KOPT-K1 (cell line): ENCODE results near the gene NEO1.

Experiments
- H3K27ac ChIP-seq: fragments of 200-600 bp; sonication (generic); 2 replicates; pipeline ENCODE4 v1.5.1; 2016; ENCODE audit warnings: antibody characterized with exemption, mild to moderate bottlenecking, low read depth, low read length; ENCODE audit not compliant: poor library complexity, severe bottlenecking
- H3K36me3 ChIP-seq: fragments of 200-600 bp; sonication (generic); 2 replicates; pipeline ENCODE4 v1.5.1; 2017; ENCODE audit warnings: antibody characterized with exemption, mild to moderate bottlenecking, low read length, moderate library complexity; ENCODE audit not compliant: insufficient read depth
- H3K9me3 ChIP-seq: fragments of 200-600 bp; sonication (generic); 2 replicates; pipeline ENCODE4 v1.5.1; 2017; ENCODE audit warnings: antibody characterized with exemption, low read length, mild to moderate bottlenecking; ENCODE audit not compliant: insufficient read depth, poor library complexity, severe bottlenecking

NEO1 gene

DNA sequence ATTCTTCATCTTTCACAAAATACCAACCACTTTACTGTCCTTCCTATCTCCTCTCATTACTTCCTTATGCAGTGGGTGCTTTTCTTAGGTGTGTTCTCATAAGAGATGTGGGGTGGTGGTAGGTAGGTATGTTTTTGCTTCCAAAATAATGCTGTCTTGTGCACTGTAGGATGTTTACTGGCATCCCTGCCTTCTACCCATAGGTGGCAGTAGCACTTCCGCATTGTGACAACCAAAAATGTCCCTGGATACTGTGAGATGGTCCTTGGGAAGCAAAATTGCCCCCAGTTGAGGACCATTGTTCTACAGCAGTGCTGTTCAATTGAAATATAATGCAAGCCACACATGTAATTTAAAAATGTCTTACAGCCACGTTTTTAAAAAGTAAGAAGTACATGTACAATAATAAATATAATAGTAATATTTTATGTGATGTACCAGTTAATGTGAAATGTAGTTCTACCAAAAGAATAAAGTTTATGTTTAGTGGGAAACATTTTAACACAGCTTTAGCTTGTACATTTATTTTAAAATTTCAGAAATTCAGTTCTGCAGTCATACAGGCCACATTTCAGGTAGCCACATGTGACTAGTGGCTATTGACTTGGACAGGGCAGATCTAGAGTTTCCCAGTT is 75.2 kb downstream of the NEO1 start:
- H3K9me3 ChIP-seq: no peaks in the 10 kb centered on the region
- no peak overlapping the region for H3K27ac ChIP-seq
- H3K36me3 ChIP-seq: no peaks in the 10 kb centered on the region

DNA sequence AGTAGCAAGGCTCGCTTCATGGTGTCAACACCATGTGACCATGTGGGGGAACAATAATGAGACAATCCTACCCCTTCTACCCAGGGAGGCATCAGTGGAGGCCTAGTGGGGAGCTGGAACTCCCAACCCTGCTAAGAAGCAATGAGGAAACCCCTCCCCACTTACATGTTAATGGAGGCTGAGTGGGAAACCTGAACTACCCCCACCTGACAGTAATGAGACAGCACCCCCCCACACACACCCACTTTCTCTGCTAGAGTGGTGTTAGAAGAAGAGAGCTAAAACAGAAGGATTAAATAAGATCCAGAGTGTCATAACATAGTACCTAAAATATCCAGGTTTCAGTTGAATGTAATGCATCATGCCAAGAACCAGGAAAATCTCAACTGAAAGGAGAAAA is 78.6 kb downstream of the NEO1 start:
- H3K36me3 ChIP-seq: no peaks in the 10 kb centered on the region
- no peaks in the 10 kb centered on the region for H3K9me3 ChIP-seq
- H3K27ac ChIP-seq: no peak overlapping the region

DNA sequence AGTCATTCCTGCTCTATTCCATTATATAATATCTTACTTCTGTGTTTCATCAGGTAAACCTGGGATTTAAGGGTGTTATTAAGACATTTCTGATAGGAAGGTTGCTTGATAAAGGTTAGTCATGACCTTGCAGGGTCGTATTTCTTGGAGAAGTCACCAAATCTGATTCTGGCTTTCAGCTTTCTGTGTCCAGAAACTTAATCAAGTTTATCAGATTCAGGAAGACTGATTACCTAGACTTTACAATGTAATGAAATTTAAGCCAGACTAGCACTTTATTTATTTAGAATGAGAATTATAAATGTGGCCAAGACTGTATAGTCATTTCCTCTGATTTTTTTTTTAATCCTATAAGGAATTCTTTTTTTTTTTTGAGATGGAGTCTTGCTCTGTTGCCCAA is 81.9 kb downstream of the NEO1 start:
- H3K36me3 ChIP-seq: no peaks in the 10 kb centered on the region
- H3K9me3 ChIP-seq: no peaks in the 10 kb centered on the region
- no peak overlapping the region for H3K27ac ChIP-seq

DNA sequence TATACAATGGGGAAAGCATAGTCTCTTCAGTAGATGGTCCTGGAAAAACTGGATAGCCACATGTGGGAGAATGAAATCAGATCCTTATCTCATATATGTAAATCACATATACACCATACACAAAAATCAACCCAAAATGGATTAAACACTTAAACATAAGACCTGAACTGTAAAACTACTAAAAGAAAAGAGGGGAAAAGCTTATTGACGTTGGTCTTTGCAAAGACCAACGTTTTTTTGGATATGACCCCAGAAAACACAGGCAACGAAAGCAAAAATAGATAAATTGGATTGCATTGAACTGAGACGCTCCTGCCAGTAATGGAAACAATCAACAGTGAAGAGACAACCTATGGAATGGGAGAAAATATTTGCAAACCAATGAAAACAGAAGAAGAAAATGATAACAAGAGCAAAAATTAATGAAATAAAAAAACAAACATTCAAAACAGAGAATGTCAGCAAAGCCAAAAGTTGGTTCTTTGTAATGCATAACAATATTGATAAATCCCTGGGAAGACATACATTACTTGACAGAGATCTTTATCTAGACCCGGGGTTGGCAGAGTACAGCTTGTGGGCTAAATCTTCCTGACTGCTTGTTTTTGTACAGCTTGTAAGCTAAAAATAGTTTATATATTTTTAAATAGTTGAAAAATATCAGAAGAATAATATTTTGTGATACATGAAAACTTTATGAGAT is 86.9 kb downstream of the NEO1 start:
- Histone ChIP-seq H3K36me3 (no peaks in the 10 kb centered on the region), H3K9me3 (no peaks in the 10 kb centered on the region), H3K27ac (no peak overlapping the region)

DNA sequence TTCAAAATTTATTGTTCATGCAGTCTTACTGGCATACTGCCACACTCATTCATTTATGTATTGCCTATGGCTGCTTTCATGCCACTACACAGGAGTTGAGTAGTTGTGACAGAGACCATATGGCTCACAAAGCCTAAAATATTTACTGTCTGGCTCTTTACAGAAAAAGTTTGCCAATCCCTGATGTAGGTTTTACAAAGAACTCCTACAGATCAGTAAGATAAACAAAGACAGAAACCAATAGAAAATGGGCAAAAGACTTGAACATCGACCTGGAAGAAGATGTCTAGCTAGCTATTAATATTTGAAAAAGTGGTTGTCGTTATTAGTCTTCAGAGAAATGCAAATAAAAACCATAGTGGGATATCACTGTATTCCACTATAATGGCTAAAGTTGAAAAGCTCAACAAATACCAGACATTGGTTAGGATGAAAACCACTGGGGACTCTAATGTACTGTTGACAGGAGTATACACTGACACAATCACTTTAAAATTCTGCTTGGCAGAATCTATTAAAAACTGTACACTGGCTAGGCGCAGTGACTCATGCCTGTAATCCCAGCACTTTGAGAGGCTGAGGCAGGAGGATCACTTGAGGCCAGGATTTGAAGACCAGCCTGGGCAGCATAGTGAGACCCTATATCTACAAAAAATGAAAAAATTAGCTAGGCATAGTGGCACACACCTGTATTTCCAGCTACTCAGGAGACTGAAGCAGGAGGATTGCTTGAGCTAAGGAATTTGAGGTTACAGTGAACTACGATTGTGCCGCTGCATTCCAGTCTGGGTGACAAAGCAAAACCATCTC is 87.7 kb downstream of the NEO1 start:
- H3K36me3 ChIP-seq: no peaks in the 10 kb centered on the region
- H3K27ac ChIP-seq: no peak overlapping the region
- H3K9me3 ChIP-seq: no peaks in the 10 kb centered on the region

DNA sequence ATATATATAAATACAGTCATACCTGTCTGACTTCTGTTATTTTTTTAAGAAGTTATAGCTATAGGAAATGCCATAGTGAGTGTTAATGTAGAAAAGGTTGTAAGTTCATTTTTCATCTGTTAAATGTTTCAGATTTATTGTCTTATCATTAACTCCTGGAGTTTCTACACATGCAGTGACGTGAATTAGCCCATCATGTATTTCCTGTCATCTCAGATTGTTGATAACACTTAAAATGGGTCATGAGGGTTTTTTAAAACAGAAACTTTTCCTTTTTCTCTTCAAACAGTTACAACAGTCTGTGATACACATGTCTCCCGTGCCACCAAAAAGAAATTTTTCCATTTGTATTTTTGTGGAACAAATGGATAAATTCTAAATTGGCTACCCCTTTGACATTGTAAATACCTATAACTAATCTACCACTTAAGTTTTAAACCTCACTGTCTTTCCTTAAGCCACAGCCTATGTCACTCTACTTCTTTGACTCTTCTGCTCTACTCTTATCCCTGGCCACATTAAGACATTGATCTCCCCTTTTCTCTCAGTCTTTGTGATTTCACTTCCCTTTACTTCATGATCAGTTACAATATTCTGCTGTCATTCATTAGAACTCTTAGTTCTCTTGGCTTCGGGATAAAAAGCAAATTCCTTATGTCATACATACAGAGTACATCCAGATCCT is 89.1 kb downstream of the NEO1 start:
- H3K9me3 ChIP-seq: no peaks in the 10 kb centered on the region
- no peaks in the 10 kb centered on the region for H3K36me3 ChIP-seq
- H3K27ac ChIP-seq: no peak overlapping the region

DNA sequence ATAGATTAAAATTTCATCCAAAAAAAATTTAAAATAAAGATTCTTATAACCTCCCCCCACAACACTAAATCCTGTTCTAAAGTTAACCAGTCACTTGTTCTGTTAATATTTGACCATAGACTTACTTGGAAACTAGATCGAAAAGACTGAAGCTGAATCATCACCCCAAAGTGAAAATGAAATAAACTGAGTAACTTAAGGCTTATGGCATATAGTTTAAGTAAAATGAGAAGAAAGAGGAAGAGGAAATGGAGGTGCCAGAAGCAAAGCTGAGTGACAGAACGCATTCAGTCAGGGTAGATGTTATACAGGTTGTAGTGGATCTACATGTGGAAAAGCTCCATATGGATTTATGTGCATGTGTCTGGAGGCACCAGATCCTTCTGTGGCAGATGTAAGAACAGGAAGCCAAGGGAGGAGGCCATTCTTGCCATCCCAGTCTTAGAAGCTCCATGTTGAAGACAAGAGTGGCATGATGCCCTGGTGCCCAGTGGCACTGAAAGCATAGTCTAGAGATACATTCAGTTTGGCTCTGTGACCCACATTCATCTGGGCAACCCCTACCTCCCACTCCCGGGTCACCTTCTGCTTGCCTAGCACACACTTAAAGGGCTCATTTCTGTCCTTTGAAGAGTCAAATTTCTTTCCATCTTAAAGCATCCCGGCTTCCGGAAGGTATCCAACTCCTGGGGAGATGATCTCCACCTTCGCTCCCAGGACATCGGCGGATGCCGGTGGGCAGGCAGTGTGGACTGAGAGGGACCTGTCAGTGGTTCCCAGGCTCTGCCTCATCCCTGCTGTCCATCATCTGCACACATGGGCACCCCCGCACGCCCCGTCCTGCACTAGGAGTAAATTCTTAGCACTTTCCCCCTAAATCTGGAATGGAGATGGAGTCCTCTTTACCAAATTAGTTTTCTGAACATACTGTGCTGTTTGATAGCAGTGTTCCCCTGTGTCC is 90.8 kb downstream of the NEO1 start:
- Histone ChIP-seq H3K36me3 (no peaks in the 10 kb centered on the region), H3K27ac (no peak overlapping the region), H3K9me3 (no peaks in the 10 kb centered on the region)

DNA sequence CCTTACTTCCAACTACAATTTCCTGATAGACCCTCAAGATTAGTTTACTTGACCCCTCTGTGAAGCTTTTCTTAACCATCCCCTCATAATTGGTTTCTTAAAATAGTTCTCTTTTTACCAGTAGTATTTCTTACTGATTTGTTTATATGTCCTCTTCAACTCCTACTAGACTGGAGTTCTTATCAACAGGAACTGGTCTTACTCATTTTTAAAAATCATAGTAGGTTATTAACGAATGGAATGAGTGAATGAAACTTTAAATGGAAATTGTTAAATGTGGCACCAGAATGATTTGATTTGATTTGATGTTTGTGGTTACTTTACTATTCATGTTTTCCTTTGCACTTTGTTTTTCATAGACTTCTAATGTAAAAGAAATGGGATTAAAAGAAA is 91.5 kb downstream of the NEO1 start:
- Histone ChIP-seq H3K36me3 (no peaks in the 10 kb centered on the region), H3K27ac (no peak overlapping the region), H3K9me3 (no peaks in the 10 kb centered on the region)

DNA sequence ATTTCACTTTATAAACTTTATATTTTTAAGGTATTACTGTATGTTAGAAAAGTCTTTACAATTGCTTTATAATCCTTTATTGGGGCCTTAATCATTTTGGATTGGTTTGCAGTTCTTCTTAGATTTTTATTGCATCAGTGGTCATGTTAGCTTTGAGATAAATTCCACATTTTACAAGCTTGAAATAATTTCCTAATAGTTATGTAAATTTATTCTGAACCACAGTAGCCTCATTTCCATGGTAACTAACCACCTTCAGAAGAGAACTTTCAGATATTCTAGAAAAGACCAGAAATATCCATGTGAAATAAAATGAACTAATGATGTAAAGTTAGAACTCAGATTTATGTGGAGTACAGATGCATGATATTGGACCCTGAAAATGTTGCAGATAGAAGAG is 94.2 kb downstream of the NEO1 start:
- no peaks in the 10 kb centered on the region for H3K36me3 ChIP-seq
- no peaks in the 10 kb centered on the region for H3K9me3 ChIP-seq
- H3K27ac ChIP-seq: no peak overlapping the region

DNA sequence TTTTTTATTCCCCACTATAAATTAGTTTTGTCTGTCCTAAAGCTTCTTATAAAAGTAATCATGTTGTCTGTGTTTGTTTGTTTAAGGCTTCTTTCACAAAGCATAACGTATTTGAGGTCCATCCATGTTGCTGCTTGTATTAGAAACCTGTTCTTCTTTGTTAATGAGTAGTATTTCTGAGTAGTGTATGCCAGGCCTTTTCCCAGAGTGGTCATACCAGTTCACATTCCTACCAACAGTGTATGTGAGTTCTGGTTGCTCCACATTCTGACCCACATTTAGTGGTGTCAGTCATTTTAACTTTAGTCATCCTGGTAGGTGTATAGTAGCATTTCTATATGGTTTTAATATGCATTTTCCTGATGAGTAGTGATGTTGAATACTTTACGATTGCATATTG is 98.6 kb downstream of the NEO1 start:
- H3K27ac ChIP-seq: no peak overlapping the region
- H3K36me3 ChIP-seq: no peaks in the 10 kb centered on the region
- peaks cover 2% of the 10 kb centered on the region for H3K9me3 ChIP-seq

DNA sequence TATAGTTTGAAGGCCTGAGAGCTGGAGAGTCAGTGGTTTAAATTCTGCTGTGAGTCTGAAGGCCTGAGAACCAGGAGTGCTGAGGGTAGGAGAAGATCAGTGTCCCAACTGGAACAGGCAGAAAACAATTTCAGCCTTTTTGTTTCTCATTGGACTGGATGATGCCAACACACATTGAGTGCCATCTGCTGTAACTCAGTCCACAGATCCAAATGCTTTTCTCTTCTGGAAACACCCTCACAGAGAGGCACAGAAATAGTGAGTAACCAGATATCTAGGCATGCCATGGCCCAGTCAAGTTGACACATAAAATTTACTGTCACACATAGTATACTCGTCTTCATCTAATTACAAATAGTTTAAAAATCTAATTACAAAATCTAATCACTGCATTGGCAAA is 100.8 kb downstream of the NEO1 start:
- H3K36me3 ChIP-seq: no peaks in the 10 kb centered on the region
- no peak overlapping the region for H3K27ac ChIP-seq
- peaks cover 11% of the 10 kb centered on the region for H3K9me3 ChIP-seq

DNA sequence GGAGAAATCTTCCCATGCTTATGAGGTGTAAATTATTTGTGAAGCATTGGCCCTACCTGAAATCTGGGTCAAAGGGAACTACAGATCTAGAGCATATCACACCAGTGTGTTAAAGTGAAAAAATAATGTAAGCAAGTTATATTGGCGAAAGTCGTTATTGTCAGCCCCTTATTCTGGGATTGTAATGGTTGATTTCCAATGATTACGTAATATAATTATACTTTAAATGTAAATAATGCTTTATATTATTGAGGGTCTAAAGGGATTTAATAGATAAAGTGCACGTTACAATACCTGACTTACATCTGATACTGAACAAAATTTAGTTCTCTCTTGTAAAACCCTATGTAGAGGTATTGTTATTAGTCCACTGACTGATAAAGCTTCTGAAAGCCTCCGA is 101.2 kb downstream of the NEO1 start:
- no peak overlapping the region for H3K27ac ChIP-seq
- peaks cover 11% of the 10 kb centered on the region for H3K9me3 ChIP-seq
- H3K36me3 ChIP-seq: no peaks in the 10 kb centered on the region

DNA sequence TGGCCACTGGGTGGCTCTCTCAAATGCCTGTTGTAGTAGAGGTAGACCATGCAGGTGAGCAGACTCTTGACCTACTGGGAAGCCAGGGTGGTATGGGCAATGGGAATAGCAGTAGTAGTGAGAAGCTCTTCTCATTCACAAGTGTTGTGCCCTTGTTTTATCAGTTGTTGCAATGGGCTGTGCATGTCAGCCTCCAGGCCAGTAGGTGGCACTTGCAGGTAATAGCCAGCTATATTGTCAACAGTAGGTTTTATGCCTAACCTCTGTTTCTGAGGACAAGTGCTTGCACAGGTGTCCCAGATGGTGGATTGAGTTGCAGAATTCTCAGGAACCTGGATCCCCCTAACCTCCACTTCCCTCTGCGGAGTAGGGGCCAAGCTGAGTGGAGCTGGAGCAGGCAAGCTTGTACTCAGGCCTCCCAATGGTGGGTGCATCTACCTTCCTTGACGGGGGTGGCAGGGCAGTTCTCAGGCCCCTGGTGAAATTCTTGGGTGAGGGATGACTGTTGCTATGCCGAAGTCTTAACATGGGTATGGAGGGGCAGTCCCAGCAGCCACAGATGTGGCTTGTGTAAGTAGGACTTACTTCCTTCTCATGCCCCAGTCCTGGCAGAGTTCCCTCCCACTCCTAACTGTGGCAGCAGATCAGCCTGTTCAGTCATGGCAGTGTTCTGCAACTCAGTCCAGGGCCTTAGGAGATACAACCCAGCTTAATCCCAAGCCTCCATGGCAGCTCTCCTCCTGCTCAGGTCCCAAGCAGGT is 104.3 kb downstream of the NEO1 start:
- Histone ChIP-seq H3K9me3 (peaks cover 11% of the 10 kb centered on the region), H3K36me3 (no peaks in the 10 kb centered on the region), H3K27ac (no peak overlapping the region)

DNA sequence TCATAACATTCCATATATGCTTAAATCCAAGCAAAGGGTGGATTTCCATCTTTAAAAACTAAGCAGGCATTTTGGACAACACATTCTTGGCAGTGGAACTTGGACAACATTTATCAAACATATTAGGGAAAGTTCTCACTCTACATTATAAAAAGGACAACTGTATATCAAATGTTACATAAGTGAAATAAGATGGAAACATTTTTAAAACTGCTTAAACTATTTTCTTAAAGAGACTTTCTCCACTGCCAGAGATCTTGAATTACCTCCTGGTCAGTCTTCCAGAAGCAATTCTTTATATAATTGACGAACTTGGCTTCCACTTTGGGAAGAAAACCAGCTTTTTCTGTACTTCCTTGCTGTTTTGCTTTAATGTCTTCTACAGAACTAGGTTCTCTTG is 109.3 kb downstream of the NEO1 start:
- Histone ChIP-seq H3K9me3 (peaks cover 2% of the 10 kb centered on the region), H3K36me3 (no peaks in the 10 kb centered on the region), H3K27ac (no peak overlapping the region)
